ENCODE measurements around the gene FAM163B.
"Not testable (repeated sequence)": the region's sequence is repeated elsewhere in the genome, so short reads cannot be mapped to it uniquely, and the experiment has no call there.

Gene FAM163B

GRCh38 chr9:133564451-133565116 lies 44.6 kb downstream of the FAM163B start:
- DNase-seq: peak; percentile 21

DNA sequence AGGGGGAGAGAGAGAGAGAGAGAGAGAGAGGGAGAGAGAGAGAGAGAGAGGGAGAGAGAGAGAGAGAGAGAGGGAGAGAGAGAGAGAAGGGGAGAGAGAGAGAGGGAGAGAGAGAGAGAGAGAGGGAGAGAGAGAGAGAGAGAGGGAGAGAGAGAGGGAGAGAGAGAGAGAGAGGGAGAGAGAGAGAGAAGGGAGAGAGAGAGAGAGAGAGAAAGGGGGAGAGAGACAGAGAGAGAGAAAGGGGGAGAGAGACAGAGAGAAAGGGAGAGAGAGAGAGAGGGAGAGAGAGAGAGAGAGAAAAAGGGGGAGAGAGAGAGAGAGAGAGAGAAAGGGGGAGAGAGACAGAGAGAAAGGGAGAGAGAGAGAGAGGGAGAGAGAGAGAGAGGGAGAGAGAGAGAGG lies 45.4 kb downstream of the FAM163B start:
- DNase-seq: not testable (repeated sequence)

DNA sequence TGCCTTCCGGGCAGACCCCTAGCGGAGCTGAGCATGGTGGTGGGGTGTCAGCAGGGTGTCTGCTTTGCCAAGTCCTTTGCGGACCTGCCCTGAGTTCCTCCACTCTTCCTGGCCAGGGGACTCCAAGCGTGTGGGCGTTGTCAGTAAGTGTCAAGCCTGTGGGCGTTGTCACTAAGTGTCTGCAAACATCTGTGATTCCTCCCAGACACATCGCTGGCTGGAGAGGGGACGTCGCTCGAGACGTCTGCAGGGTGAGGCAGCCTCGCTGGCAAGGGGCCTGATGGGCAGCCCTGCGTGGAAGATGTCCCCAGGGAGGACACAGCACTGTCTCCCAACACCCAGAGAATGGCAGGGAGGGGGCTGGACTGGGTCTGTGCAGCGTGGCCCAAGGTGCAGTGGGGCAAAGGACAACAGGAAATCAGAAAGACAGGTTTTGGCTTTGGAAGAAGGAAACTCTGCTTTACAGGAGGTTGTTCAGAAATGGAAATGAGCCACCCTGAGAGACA lies 45.8 kb downstream of the FAM163B start:
- DNase-seq: peak; percentile 51

GRCh38 chr9:133562611-133563290 lies 46.4 kb downstream of the FAM163B start:
- no peak for DNase-seq

GRCh38 chr9:133561976-133562554 lies 47.1 kb downstream of the FAM163B start:
- no peak for DNase-seq

DNA sequence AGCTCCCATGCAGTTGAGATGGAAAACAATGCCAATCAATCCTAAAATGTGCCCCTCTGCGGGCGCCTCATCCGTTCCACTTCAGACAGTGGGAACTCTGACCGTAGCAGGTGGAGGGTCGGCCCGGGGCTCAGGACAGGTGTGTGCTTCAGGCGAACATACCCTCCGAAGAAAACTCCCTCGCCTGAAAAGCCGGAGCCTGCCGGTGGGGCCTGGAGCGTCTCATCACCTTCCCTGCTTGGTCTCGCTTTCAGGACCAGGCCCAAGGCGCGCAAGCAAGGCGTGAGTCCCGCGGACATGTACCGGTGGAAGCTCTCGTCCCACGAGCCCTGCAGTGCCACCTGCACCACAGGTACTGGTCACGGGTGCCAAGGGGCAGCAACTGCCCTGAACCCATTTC lies 48.2 kb downstream of the FAM163B start:
- DNase-seq: no peak

DNA sequence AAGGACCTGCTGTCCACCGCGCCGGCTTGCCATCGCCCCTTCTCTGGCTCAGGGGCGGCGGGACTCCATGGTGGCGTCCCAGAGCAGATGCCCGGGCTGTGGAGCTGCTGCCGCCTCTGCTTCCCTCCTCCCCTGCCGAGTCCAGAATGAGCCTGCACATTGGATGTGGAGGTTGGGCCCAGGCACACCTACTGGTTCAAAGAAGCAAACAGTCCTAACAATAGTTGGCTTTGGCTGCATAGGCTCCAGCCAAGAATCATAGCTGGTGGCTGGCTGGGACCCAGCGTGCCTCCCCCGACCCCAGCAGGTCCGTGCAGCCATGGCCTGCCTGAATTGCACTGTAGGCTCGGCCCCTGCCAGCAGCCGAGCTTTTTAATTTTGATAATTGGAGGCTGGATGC lies 48.9 kb downstream of the FAM163B start:
- no peak for DNase-seq

GRCh38 chr9:133558191-133559126 lies 50.7 kb downstream of the FAM163B start:
- peak; percentile 59 for DNase-seq

- DNase-seq: no peak
These were observed 51.6 kb downstream of the FAM163B start for GRCh38 chr9:133557581-133557980.

DNA sequence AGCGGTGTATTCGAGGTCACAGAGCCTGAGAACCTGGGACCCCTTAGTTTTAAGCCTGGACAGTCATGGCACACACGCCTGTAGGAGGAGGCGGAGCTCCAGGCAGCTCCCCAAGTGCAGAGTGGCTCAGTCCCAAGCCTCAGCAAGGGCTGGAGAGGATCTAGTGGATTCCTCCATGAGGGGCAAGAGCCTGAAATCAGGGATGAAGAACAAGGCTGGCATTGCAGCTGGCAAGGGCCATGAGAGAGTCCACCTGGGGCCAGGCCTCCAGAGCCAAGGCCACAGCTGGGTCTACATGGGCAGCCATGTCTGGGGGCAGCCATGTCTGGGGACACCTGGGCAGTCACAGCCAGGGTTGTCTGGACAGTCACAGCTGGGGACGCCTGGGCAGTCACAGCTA lies 52.8 kb downstream of the FAM163B start:
- DNase-seq: no peak

GRCh38 chr9:133554729-133555128 lies 54.5 kb downstream of the FAM163B start:
- DNase-seq: no peak

DNA sequence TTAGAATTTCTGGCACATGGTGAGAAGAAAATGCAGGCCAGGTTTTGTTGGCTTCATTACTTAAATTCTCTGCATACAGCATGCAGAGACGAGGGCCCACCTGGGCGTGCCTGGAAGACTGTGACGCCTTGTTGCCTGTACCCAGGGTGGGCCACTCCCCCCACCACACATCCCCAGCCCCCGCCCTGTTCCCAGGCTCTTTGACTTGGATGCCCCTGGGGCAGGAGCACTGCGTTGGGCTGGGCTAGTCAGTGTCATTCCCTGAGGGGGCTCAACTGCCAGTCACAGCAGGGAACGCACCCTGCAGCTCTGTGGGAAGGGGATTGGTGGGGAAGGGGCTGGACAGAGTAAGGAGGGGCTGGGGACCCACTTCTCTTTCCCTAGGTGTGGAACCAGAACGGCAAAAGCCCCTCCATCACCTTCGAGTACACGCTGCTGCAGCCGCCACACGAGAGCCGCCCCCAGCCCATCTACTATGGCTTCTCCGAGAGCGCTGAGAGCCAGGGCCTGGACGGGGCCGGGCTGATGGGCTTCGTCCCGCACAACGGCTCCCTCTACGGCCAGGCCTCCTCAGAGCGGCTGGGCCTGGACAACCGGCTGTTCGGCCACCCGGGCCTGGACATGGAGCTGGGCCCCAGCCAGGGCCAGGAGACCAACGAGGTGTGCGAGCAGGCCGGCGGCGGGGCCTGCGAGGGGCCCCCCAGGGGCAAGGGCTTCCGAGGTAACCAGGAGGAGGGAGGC lies 55.0 kb downstream of the FAM163B start:
- no peak for DNase-seq

DNA sequence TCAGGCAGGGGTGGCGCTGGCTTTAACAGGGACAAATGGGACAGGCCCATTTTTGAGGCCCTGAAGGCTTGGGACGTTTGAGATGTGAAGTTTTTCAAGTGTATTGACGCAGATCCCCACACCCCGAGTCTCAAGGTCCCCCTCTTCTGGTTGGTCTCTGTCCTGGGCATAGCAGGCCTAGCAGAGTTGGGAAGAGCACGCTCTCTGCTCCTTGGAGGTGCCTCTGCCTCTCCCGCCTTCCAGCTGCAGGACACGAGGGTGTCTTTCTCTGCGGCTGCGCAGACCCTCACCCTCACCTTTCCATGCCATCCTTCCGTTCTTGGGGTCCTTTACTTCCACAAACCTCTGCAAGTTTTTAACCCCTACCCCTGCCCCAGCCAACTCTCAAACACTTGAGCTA lies 56.1 kb downstream of the FAM163B start:
- DNase-seq: no peak

DNA sequence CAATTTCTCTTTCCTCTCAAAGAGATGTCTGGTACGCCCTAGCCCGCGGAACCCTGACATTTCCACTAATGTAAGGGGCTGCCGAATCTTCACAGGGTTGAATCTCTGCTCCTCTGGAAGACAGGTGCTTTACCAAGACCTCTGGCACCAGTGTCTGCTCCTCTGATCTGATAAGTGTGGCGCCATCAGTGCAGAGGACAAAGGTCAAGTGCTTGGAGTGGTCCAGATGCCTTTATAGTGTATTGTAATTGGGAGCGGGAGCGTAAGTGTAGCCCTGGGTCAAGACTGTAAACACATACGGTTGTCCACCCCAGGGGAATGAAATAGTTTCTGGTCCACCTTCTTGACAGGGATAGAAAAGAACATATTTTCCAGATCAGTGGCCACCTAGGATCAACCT lies 57.0 kb downstream of the FAM163B start:
- no peak for DNase-seq

DNA sequence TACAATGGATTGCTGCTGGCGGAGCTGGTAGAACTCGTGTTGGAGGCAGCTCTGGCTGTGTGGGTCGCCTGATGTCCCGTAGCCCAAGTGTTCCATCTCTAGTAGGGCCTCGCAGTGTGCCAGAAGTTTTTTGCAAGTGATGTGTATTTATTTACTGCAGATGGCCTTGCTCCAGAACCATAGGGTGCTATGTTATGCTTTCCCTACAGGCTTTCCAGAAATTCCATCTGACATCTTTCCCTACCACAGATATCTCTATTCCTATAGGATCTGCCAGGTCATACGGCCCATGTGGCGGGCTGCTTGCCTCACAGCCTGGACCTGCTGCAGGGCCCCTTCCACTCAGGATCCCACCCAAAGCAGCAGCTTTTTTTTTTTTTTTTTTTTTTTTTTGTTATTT lies 57.7 kb downstream of the FAM163B start:
- DNase-seq: no peak

- DNase-seq: no peak
These were observed 62.1 kb downstream of the FAM163B start for GRCh38 chr9:133547116-133547515.

DNA sequence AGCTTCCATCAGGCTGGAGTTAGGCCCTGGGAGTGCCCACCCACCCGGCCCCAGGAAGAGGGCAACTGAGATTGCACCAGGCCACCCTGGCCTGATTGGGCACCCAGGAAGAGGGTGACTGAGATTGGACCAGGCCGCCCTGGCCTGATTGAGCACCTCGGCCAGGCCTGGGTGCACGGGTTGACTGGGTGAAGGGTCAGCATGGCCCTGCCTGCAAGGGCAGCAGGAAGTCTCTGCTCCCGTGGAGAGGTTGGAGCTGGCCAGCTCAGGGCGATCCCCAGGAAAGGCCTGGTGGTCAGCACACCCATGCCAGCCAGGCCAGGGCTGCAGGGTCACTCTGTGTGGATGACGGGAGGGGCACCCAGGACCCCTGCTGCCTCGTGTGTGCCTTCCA lies 62.9 kb downstream of the FAM163B start:
- no peak for DNase-seq

DNA sequence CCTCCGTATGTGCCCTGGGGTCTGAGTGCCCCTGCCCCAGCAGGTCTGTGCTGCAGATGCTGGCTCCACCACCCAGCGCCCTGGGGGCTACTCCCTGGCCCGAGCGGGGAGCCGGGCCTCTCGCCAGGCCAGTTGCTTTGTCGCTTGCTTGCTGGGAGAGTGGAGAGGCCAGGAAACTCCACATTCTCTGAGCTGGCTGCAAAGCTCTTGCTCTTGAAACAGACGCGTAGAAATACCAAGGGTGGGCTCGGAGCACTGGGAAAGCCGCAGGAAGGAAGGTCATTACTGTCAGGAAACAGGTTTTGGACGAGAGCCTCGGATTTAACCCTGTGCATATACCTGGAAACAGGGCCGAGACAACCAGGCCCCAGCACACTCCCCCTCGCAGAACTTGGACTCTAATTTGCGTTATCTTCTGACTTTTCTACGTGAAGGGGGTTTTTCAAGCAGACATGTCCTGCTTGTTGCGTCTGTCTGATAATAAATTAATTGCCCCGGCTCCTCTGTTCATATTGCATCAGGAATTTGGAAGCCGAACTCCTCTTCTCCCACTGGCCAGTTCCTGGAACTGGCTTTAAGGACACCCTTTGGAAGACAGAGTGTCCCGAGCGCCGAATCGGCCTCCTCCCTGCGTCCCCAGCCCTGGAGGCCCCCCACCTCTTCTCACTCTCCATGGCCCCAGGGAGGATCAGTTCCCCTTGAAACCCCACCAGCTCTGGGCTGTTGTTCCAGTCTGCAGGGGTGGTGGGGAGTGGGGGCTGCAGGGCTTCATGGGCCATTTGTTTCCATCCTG lies 63.5 kb downstream of the FAM163B start:
- no peak for DNase-seq

GRCh38 chr9:133543772-133544467 lies 65.3 kb downstream of the FAM163B start:
- DNase-seq: no peak

DNA sequence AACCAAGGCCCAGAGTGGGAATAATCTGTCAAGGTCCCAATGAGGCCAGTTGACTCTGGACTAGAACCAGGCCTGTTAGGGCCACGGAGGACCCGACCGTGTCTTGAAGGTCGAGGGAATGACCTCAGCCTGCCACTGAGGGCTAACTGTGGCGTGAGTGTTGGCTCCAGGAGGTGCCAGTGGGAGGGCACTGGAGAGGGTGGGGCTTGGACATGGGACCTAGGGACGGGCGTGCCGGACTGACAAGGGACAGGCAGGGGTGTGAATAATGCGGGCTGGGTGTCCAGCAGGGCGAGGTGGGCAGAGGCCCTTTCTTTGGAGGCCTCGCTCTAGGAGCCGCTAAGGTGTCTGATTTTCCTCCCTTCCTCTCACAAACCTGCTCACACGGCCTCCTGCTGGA lies 67.2 kb downstream of the FAM163B start:
- DNase-seq: no peak

DNA sequence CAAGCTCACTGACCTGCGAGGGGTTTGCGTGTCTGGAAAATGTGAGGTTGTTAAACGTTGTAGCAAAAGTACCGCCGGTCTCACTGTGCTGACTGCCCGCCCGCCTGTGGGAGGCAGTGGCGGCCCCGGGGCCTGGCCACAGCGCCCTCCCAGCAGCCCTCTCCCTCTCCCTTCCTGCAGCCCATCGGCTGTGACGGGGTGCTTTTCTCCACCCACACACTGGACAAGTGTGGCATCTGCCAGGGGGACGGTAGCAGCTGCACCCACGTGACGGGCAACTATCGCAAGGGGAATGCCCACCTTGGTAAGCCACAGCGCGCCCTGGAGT lies 68.5 kb downstream of the FAM163B start:
- no peak for DNase-seq
